GM10248 (cell line): ENCODE data around the gene JAG1.
A peak's percentile ranks its signal among the peaks of the same experiment; 100 is the strongest.

Source experiments
- CTCF ChIA-PET: fragments of 300-600 bp; sonication (Branson Sonifier 250); formaldehyde crosslinking; extraction: SDS; loops from one replicate; lab custom pipeline; 2021; ENCODE audit warnings: antibody characterized with exemption; lab: Yijun Ruan, JAX
- POLR2A ChIA-PET: fragments of 350-650 bp; sonication (Branson Sonifier 250); formaldehyde crosslinking; extraction: SDS; loops from one replicate; lab custom pipeline; 2020; ENCODE audit warnings: antibody characterized with exemption; lab: Yijun Ruan, JAX
- DNase-seq: peaks from one replicate; pipeline ENCODE4 v3.0.0; 2012; ENCODE audit errors: extremely low spot score
- CTCF ChIP-seq: IDR thresholded peaks from 2 replicates; pipeline ENCODE4 v1.5.1; 2012; ENCODE audit warnings: mild to moderate bottlenecking, low read depth; ENCODE audit errors: extremely low read depth, missing control alignments, control extremely low read depth

JAG1 gene

GRCh38 chr20:10645205-10645570 lies 28.6 kb downstream of the JAG1 start:
- CTCF ChIA-PET: interaction anchor here (0.8 to 1.5 kb wide), 3 partner anchors 10 to 96 kb away, joined by 3 to 6 read pairs (median 5); no protein-coding TSS in a partner anchor
- POLR2A ChIA-PET: interaction anchor here (0.6 kb wide), 1 partner anchor 93 kb away, joined by 4 read pairs; no protein-coding TSS in a partner anchor
- no peak for DNase-seq
- TF ChIP-seq CTCF: no peak

- DNase-seq: peak; percentile 37
- no peak for TF ChIP-seq CTCF
- ChIA-PET POLR2A (interaction anchor here (0.6 kb wide), 1 partner anchor 92 kb away, joined by 4 read pairs; no protein-coding TSS in a partner anchor), CTCF (interaction anchor here (0.8 to 1.4 kb wide), 3 partner anchors 10 to 26 kb away, joined by 3 to 6 read pairs (median 5); no protein-coding TSS in a partner anchor)
These were observed 29.2 kb downstream of the JAG1 start for GRCh38 chr20:10644458-10645204.

- POLR2A ChIA-PET: no interaction called here
- no peak for TF ChIP-seq CTCF
- no peak for DNase-seq
- CTCF ChIA-PET: interaction anchor here (1.4 kb wide), 1 partner anchor 15 kb away, joined by 3 read pairs; no protein-coding TSS in a partner anchor
These were observed 30.3 kb downstream of the JAG1 start for GRCh38 chr20:10643560-10643873.

GRCh38 chr20:10642856-10643559 lies 30.8 kb downstream of the JAG1 start:
- ChIA-PET CTCF (no interaction called here), POLR2A (no interaction called here)
- no peak for DNase-seq
- TF ChIP-seq CTCF: no peak

- ChIA-PET CTCF (no interaction called here), POLR2A (no interaction called here)
- no peak for TF ChIP-seq CTCF
- DNase-seq: no peak
These were observed 31.9 kb downstream of the JAG1 start for GRCh38 chr20:10641893-10642292.

GRCh38 chr20:10641467-10641866 lies 32.3 kb downstream of the JAG1 start:
- TF ChIP-seq CTCF: no peak
- CTCF ChIA-PET: interaction anchor here (1.2 to 3.4 kb wide), 5 partner anchors 9 to 30 kb away, joined by 3 to 17 read pairs (median 3); no protein-coding TSS in a partner anchor
- POLR2A ChIA-PET: no interaction called here
- no peak for DNase-seq
